ENCODE data around the gene UNC119. TPM values are rescaled to one million over a fixed set of nuclear protein-coding genes. Genes with fewer than 3 reads are reported as not detected.

Gene UNC119
- total and polyA plus RNA-seq, 2 of the 13 experiments (the other 11 are each of a cell fraction or from before 2014, with no cell fraction given) = 10.4 to 63.1 TPM

DNA sequence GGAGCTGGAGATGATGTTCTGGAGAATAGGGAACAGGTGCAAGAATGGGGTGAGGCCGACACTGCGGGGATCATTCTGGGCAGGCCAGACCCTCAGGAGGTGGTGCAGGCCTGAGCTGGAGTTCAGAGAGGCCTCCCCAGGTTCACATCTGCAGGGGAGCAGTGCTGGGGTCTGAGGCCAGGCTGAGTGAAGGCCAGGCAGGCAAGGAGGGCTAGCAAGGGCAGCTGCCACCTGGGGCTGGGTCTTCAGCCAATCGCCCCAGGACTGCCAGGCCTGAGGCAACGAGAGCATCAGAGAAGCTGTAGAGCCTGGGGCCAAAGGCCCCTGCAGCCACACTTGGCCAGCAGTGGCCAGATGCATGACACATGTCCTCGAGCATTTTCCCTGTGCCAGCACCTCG lies 31.7 kb downstream of the UNC119 start (continued):
- no peak for TF ChIP-seq ZNF501 (CRISPR knock-in tag; IDR thresholded peaks at IDR 0.05)
- TF ChIP-seq MTF1 (CRISPR knock-in tag; IDR thresholded peaks at IDR 0.05) = no peak
- no peak for TF ChIP-seq ADNP (CRISPR knock-in tag; IDR thresholded peaks at IDR 0.05)
- no peak for TF ChIP-seq ZNF652 (CRISPR knock-in tag; IDR thresholded peaks at IDR 0.05; ENCODE audit: borderline replicate concordance, low read depth)
- no peak for TF ChIP-seq ZNF570 (CRISPR knock-in tag; IDR thresholded peaks at IDR 0.05; ENCODE audit: borderline replicate concordance)
- no peak for TF ChIP-seq HDAC2 (CRISPR knock-in tag; IDR thresholded peaks at IDR 0.05)
- TF ChIP-seq ZSCAN29 (CRISPR knock-in tag; conservative IDR thresholded peaks at IDR 0.05) = no peak

DNA sequence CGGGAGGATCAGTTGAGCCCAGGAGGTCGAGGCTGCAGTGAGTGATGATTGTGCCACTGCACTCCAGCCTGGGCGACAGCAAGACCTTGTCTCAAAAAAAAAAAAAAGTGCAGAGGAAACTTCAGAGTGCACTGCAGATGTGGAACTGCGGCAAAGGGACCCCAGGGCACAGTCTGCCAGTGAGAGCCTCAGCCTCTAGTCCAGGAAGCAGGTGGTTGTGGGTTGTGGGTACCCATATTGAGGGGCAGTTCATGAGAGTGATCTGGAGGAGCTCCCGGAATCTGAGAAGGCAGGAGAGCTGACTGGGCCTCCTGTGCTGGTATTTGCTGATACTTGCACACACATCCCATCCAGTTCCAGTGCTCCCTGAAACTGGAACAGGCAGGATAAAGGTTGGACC lies 33.2 kb downstream of the UNC119 start:
- Histone ChIP-seq H3K4me2 (ENCODE audit: low read depth, low read length) (no peak overlapping the region), H3K4me3 (replicated peaks in 1 of 3; ENCODE audit: insufficient read depth in 1 of 3, low read depth in 2 of 3, low read length in 3 of 3) (no peak overlapping the region), H3K9ac (ENCODE audit: insufficient read depth, low read depth, low read length) (no peak overlapping the region), H4K20me1 (ENCODE audit: insufficient read depth, low read length) (no peaks in the 10 kb centered on the region), H3K79me2 (ENCODE audit: insufficient read depth, low read length) (no peaks in the 10 kb centered on the region), H3K4me1 (ENCODE audit: insufficient read depth, low read length) (peaks cover 5% of the 10 kb centered on the region; the same call in 1 of the 2 replicates), H3K27ac (ENCODE audit: extremely low read length, insufficient read depth, low read length) (no peak overlapping the region), H3K27me3 (ENCODE audit: control insufficient read depth in 1 of 2, insufficient read depth in 2 of 2, low read length in 2 of 2) (peaks cover 2 to 38% of the 10 kb centered on the region in 2 experiments; a peak in 4 of 5 replicates), H2AFZ (ENCODE audit: low read length) (no peak overlapping the region), H3K36me3 (replicated peaks in 1 of 2; ENCODE audit: control insufficient read depth in 1 of 2, insufficient read depth in 2 of 2, low read length in 2 of 2) (no peaks in the 10 kb centered on the region), H3K9me3 (ENCODE audit: low read length) (no peaks in the 10 kb centered on the region)
- in situ Hi-C loops (cut with HindIII; ENCODE audit: extremely low pct_ligation_motif_present, low pct_unique_long_range_greater_than_20kb) (no loop called here), intact Hi-C loops (cut with micrococcal nuclease; ENCODE audit: unreplicated experiment) (no loop called here)
- POLR2A ChIA-PET = no interaction called here
- ATAC-seq (no peak), FAIRE-seq (no peak), DNase-seq (ENCODE audit: low spot score) (no peak)
- BruUV-seq (replicated peaks) = no TSS peak
- WGBS (ENCODE audit: low lambda C conversion rate) = 17% methylated on average over 4 of the region's 5 CpGs
- TF ChIP-seq ZNF264 (CRISPR knock-in tag; IDR thresholded peaks at IDR 0.05) (no peak), ZNF143 (CRISPR knock-in tag; IDR thresholded peaks at IDR 0.05) (no peak)
- CTCF ChIA-PET (ENCODE audit: low intra/inter-chr PET ratio, low total read pairs) = no interaction called here

DNA sequence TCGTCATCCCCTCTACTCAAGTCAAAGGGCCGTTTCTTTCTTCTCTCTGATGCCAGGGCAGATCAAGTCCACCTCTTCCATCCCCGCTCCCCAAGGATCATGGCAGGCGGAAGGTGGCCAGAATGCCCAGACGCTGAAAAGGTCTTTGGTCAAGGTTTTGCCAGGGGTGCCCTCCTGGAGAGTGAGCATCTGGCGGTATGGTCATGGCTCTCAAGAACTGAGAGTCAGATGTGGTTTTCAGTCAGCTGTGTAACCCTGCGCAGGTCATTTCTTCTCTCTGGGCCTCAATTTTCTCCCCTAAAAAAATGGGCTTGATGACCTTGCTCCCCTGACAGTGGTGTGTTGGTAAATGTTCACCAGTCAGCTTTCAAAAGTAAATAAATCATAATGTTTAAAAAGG lies 33.8 kb downstream of the UNC119 start:
- TF ChIP-seq ZNF891 (CRISPR knock-in tag; IDR thresholded peaks at IDR 0.05) (no peak), ZNF33A (CRISPR knock-in tag; IDR thresholded peaks at IDR 0.05; ENCODE audit: borderline replicate concordance) (no peak), ZNF205 (CRISPR knock-in tag; IDR thresholded peaks at IDR 0.05) (no peak), ZNF260 (CRISPR knock-in tag; IDR thresholded peaks at IDR 0.05; ENCODE audit: borderline replicate concordance, low read depth) (no peak), TEAD3 (CRISPR knock-in tag; optimal IDR thresholded peaks at IDR 0.05; ENCODE audit: borderline replicate concordance) (no peak)
- in situ Hi-C loops (cut with HindIII; ENCODE audit: extremely low pct_ligation_motif_present, low pct_unique_long_range_greater_than_20kb) = no loop called here
- no peak overlapping the region for H3K4me3 ChIP-seq (replicated peaks in 1 of 3; ENCODE audit: insufficient read depth in 1 of 3, low read depth in 2 of 3, low read length in 3 of 3)
- no peak for DNase-seq (ENCODE audit: low spot score)
- H3K27me3 ChIP-seq (ENCODE audit: control insufficient read depth in 1 of 2, insufficient read depth in 2 of 2, low read length in 2 of 2) = peaks cover 8 to 39% of the 10 kb centered on the region in 2 experiments
- intact Hi-C loops (cut with micrococcal nuclease; ENCODE audit: unreplicated experiment) = no loop called here
- no TSS peak for BruUV-seq (replicated peaks)
- H3K27ac ChIP-seq (ENCODE audit: extremely low read length, insufficient read depth, low read length) = no peak overlapping the region
- H3K79me2 ChIP-seq (ENCODE audit: insufficient read depth, low read length) = no peaks in the 10 kb centered on the region
- H3K9ac ChIP-seq (ENCODE audit: insufficient read depth, low read depth, low read length) = no peak overlapping the region
- no peak overlapping the region for H2AFZ ChIP-seq (ENCODE audit: low read length)
- POLR2A ChIA-PET = no interaction called here
- no peak for ATAC-seq
- H3K9me3 ChIP-seq (ENCODE audit: low read length) = no peaks in the 10 kb centered on the region
- CTCF ChIA-PET (ENCODE audit: low intra/inter-chr PET ratio, low total read pairs) = no interaction called here
- H3K36me3 ChIP-seq (replicated peaks in 1 of 2; ENCODE audit: control insufficient read depth in 1 of 2, insufficient read depth in 2 of 2, low read length in 2 of 2) = no peaks in the 10 kb centered on the region
- no peaks in the 10 kb centered on the region for H3K4me1 ChIP-seq (ENCODE audit: insufficient read depth, low read length)
- no peak overlapping the region for H3K4me2 ChIP-seq (ENCODE audit: low read depth, low read length)
- FAIRE-seq = no peak
- H4K20me1 ChIP-seq (ENCODE audit: insufficient read depth, low read length) = no peaks in the 10 kb centered on the region
- 34% methylated on average over 7 of the region's 7 CpGs for WGBS (ENCODE audit: low lambda C conversion rate)
